Measurements from ENCODE around the gene GPC6.

GPC6 gene

GRCh38 chr13:93279982-93280381, 53.4 kb downstream of the GPC6 start:
- H3K4me3 ChIP-seq (ENCODE audit: control insufficient read depth, low read depth, low read length), result no peak overlapping the region
- TF ChIP-seq CTCF (IDR thresholded peaks at IDR 0.05; ENCODE audit: control insufficient read depth, insufficient read depth, low read depth, low read length, missing control alignments), result no peak
- no peak for DNase-seq (ENCODE audit: low read depth)

DNA sequence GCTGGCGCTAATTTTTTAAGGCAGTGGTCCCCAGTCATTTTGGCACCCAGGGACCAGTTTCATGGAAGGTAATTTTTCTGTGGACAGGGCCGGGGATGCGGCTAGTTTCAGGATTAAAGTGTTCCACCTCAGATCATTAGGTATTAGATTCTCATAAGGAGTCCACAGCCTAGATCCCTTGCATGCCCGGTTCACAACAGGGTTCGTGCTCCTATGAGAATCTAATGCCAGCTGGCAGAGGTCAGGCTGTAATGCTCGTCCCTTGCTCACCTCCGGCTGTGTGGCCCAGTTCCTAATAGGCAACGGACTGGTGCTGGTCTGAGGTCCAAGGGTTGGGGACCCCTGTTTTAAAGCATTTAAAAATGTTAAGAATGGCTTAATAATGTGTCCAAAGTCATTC, 54.1 kb downstream of the GPC6 start:
- DNase-seq (ENCODE audit: low read depth), result no peak
- H3K4me3 ChIP-seq (ENCODE audit: control insufficient read depth, low read depth, low read length), result no peak overlapping the region
- no peak for TF ChIP-seq CTCF (IDR thresholded peaks at IDR 0.05; ENCODE audit: control insufficient read depth, insufficient read depth, low read depth, low read length, missing control alignments)

DNA sequence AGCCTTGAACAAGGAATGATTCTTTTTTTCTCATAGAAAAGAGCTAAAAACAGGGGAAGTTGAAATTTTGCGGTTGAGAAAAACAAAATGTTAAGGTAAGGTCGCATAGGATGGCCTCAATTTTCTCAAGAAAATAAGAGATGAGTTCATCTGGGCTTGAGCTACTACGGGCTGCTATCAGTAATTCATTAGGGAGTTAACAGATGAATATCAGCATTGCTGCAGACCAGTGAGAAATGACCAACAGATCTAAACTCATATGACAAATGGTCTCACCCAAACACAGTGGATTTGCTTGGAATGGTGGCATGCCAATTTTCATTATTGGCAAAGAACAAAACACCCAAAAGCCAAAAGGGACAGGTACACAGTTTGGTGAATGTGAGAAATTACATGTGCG, 56.6 kb downstream of the GPC6 start:
- no peak overlapping the region for H3K4me3 ChIP-seq (ENCODE audit: control insufficient read depth, low read depth, low read length)
- TF ChIP-seq CTCF (IDR thresholded peaks at IDR 0.05; ENCODE audit: control insufficient read depth, insufficient read depth, low read depth, low read length, missing control alignments), result no peak
- DNase-seq (ENCODE audit: low read depth), result no peak

- no peak for DNase-seq (ENCODE audit: low read depth)
These were observed 57.5 kb downstream of the GPC6 start for GRCh38 chr13:93284064-93284463.

DNA sequence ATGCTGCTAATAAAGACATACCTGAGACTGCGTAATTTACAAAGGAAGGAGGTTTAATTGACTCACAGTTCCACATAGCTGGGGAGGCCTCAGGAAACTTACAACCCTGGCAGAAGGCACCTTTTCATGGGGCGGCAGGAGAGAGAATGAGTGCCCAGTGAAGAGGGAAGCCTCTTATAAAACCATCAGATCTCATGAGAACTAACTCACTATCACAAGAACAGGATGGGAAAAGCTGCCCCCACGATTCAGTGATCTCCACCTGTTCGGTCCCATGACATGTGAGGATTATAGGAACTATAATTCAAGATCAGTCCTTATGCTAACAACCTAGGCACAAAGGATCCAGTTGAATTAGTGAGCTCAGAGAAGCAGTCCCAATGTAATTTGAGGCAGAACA, 59.4 kb downstream of the GPC6 start:
- no peak for DNase-seq (ENCODE audit: low read depth)
- TF ChIP-seq CTCF (IDR thresholded peaks at IDR 0.05; ENCODE audit: control insufficient read depth, insufficient read depth, low read depth, low read length, missing control alignments), result no peak
- H3K4me3 ChIP-seq (ENCODE audit: control insufficient read depth, low read depth, low read length), result no peak overlapping the region

More at GRCh38 chr13:93284064-93284463, 57.5 kb downstream of the GPC6 start:
- no peak for TF ChIP-seq CTCF (IDR thresholded peaks at IDR 0.05; ENCODE audit: control insufficient read depth, insufficient read depth, low read depth, low read length, missing control alignments)
- H3K4me3 ChIP-seq (ENCODE audit: control insufficient read depth, low read depth, low read length), result no peak overlapping the region

- no peak overlapping the region for H3K4me3 ChIP-seq (ENCODE audit: control insufficient read depth, low read depth, low read length)
- no peak for DNase-seq (ENCODE audit: low read depth)
- TF ChIP-seq CTCF (IDR thresholded peaks at IDR 0.05; ENCODE audit: control insufficient read depth, insufficient read depth, low read depth, low read length, missing control alignments), result no peak
These were observed 62.4 kb downstream of the GPC6 start for GRCh38 chr13:93289053-93289452.

DNA sequence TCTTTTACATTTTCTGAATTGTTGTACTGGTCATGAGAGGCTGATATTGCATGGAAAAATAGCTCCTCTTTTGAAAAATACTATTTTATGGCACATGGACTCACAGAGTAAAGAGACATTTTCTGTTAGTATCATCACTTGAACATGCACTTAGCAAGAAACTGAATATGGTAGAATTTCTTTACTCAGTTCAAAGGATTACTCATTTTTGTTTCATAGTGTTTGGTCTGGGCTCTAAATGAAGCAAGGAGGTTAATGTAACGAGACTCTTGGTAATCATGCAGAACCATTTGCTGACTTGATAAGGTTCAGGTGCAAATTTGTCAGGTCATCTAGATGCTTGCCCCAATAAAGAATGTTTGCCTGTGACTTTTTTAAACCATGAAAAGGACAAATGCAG, 63.2 kb downstream of the GPC6 start:
- no peak for TF ChIP-seq CTCF (IDR thresholded peaks at IDR 0.05; ENCODE audit: control insufficient read depth, insufficient read depth, low read depth, low read length, missing control alignments)
- H3K4me3 ChIP-seq (ENCODE audit: control insufficient read depth, low read depth, low read length), result no peak overlapping the region
- DNase-seq (ENCODE audit: low read depth), result no peak
